Small intestine (tissue), 7 donors: ENCODE data around the gene LPAR4. TPM values are rescaled to one million over a fixed set of nuclear protein-coding genes. Genes with fewer than 3 reads are reported as not detected.
"Not testable (repeated sequence)": the region's sequence is repeated elsewhere in the genome, so short reads cannot be mapped to it uniquely, and the experiment has no call there.

Source experiments
- DNase-seq, 2 donors: peaks; one replicate each; pipeline versions ENCODE4 v3.0.0 to v3.0.0-alpha.2; 2013
- FAIRE-seq: peaks from 2 replicates; lab custom pipeline; 2012; peaks lifted over from hg19 to GRCh38; lab: Jason Lieb, UNC
- H3K27ac ChIP-seq, 3 donors: one replicate each; pipeline ENCODE4 v1.5.1; 2013; ENCODE audit warnings: low read length in 2 of 3, mild to moderate bottlenecking in 2 of 3, control low read depth in 1 of 3, inconsistent platforms in 1 of 3, low read depth in 1 of 3, moderate library complexity in 1 of 3
- H3K27me3 ChIP-seq, 3 donors: one replicate each; pipeline ENCODE4 v1.6.1; 2013; ENCODE audit warnings: low read length in 3 of 3, inconsistent platforms in 1 of 3; ENCODE audit not compliant: control insufficient read depth in 3 of 3, insufficient read depth in 3 of 3
- H3K36me3 ChIP-seq, 3 donors: one replicate each; pipeline ENCODE4 v1.6.1; 2013; ENCODE audit warnings: low read length in 3 of 3, inconsistent platforms in 1 of 3, low read depth in 1 of 3, mild to moderate bottlenecking in 1 of 3, moderate library complexity in 1 of 3; ENCODE audit not compliant: control insufficient read depth in 3 of 3, insufficient read depth in 2 of 3
- H3K4me1 ChIP-seq, 3 donors: one replicate each; pipeline ENCODE4 v1.6.1; 2013; ENCODE audit warnings: low read length in 2 of 3, inconsistent platforms in 1 of 3, low read depth in 1 of 3, mild to moderate bottlenecking in 1 of 3, moderate library complexity in 1 of 3; ENCODE audit not compliant: control insufficient read depth in 3 of 3, insufficient read depth in 2 of 3
- H3K4me3 ChIP-seq, 3 donors: one replicate each; pipeline ENCODE4 v1.5.1; 2013; ENCODE audit warnings: low read length in 3 of 3, control low read depth in 1 of 3, inconsistent platforms in 1 of 3, low read depth in 1 of 3, mild to moderate bottlenecking in 1 of 3, moderate library complexity in 1 of 3
- H3K9me3 ChIP-seq, 2 donors: one replicate each; pipeline ENCODE4 v1.6.1; 2013; ENCODE audit warnings: low read depth in 1 of 2, low read length in 1 of 2; ENCODE audit not compliant: control insufficient read depth in 2 of 2, insufficient read depth in 1 of 2
- WGBS, 3 donors: extraction: QIAGEN DNeasy Blood & Tissue Kit; methylation state at CpG; one replicate each; pipeline ENCODE4 v1.1.7; 2013; 5-methylcytosine and 5-hydroxymethylcytosine counted together
- polyA plus RNA-seq, 4 donors: library from polyadenylated mRNA; stranded (reverse) in 3 of 4; unstranded in 1 of 4; fragments of 200-250 nt in 3 of 4; fragments of 120-200 nt in 1 of 4; gene quantifications; one replicate each; pipeline versions ENCODE4 v1.2.1 to v1.2.3, GENCODE V29; 2013
- donor health status: healthy with polysubstance abuse.
- donor health status: control.
- donor health status: control.
- donor health status: Bipolar disorder and iron deficiency.
- donor health status: healthy.

The LPAR4 gene
- polyA plus RNA-seq, 4 donors = 1.8 TPM; not detected in 3

DNA sequence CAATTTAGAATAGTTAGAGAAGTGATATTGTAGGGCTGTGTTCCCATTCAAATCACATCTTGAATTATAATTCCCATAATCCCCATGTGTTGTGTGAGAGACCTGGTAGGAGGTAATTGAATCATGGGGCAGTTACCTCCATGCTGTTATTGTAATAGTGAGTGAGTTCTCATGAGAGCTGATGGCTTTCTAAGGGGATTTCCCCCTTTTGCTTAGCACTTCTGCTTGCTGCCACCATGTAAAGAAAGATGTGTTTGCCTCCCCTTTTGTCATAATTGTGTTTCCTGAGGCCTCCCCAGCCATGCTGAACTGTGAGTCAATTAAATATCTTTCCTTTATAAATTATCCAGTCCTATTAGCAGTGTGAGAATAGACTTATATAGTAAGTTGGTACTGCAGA, 53.2 kb downstream of the LPAR4 start:
- no peak overlapping the region for H3K27ac ChIP-seq
- FAIRE-seq (no peak), DNase-seq (no peak)
- no peaks in the 10 kb centered on the region for H3K36me3 ChIP-seq
- H3K4me1 ChIP-seq = no peaks in the 10 kb centered on the region
- H3K4me3 ChIP-seq = no peak overlapping the region
- H3K27me3 ChIP-seq = no peaks in the 10 kb centered on the region
- H3K9me3 ChIP-seq = peaks cover 0 to 8% of the 10 kb centered on the region in 2 donors

DNA sequence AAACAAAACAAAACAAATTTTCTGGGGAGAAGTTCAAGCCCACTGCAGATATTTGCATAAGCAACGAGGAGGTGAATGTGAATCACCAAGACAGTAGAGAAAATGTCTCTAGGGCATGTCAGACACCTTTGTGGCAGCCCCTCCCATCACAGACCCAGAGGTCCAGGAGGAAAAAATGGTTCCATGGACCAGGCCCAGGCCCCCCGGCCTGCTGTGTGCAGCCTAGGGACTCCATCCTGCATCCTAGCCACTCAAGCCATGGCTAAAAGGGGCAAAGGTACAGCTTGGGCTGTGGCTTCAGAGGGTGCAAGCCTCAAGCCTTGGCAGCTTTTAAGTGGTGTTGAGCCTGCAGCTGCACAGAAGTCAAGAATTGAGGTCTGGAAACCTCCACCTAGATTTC, 54.0 kb downstream of the LPAR4 start:
- 51 to 87% (median 53%) methylated on average over 2 of the region's 2 CpGs for WGBS, 3 donors
- H3K4me1 ChIP-seq = no peaks in the 10 kb centered on the region
- no peak overlapping the region for H3K4me3 ChIP-seq
- H3K27ac ChIP-seq = no peak overlapping the region
- peaks cover 0 to 8% of the 10 kb centered on the region in 2 donors for H3K9me3 ChIP-seq
- FAIRE-seq = no peak
- no peaks in the 10 kb centered on the region for H3K36me3 ChIP-seq
- no peak for DNase-seq
- H3K27me3 ChIP-seq = no peaks in the 10 kb centered on the region

DNA sequence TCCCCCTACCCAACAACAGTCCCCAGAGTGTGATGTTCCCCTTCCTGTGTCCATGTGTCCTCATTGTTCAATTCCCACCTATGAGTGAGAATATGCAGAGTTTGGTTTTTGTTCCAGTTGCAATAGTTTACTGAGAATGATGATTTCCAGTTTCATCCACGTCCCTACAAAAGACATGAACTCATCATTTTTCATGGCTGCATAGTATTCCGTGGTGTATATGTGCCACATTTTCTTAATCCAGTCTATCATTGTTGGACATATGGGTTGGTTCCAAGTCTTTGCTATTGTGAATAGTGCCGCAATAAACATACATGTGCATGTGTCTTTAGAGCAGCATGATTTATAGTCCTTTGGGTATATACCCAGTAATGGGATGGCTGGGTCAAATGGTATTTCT, 55.0 kb downstream of the LPAR4 start:
- H3K36me3 ChIP-seq, DNase-seq, H3K27ac ChIP-seq, H3K9me3 ChIP-seq, H3K27me3 ChIP-seq, H3K4me1 ChIP-seq, H3K4me3 ChIP-seq, FAIRE-seq: not testable (repeated sequence)
- WGBS, 3 donors = 66 to 77% (median 75%) methylated on average over 3 of the region's 3 CpGs

Other genes starting within 250 kb of the LPAR4 start
- under 1 TPM in 2 of 4 donors, not detected in 2; 0.01 to 0.12 TPM for gene RTL3, start 88.4 kb upstream of the LPAR4 start, polyA plus RNA-seq
- gene P2RY10, start 197.7 kb downstream of the LPAR4 start, polyA plus RNA-seq = under 1 TPM in 2 of 4 donors, not detected in 2; 0.81 to 0.95 TPM